Myocyte (in vitro differentiated cells): ENCODE data around the gene KIF4A. TPM values are rescaled to one million over a fixed set of nuclear protein-coding genes. Genes with fewer than 3 reads are reported as not detected.
"Not testable (repeated sequence)": the region's sequence is repeated elsewhere in the genome, so short reads cannot be mapped to it uniquely, and the experiment has no call there.

Source experiments
- DNase-seq: peaks from one replicate; pipeline ENCODE4 v3.0.0-alpha.2; 2012; ENCODE audit warnings: low read depth
- total RNA-seq: library from RNA; depleted of rRNA; stranded (reverse); fragments of >200 nt; gene quantifications from 2 replicates; pipeline ENCODE4 v1.2.3, GENCODE V29; 2014

The KIF4A gene
- total RNA-seq, 1 donor from 2014 or later: 0.27 TPM

DNA sequence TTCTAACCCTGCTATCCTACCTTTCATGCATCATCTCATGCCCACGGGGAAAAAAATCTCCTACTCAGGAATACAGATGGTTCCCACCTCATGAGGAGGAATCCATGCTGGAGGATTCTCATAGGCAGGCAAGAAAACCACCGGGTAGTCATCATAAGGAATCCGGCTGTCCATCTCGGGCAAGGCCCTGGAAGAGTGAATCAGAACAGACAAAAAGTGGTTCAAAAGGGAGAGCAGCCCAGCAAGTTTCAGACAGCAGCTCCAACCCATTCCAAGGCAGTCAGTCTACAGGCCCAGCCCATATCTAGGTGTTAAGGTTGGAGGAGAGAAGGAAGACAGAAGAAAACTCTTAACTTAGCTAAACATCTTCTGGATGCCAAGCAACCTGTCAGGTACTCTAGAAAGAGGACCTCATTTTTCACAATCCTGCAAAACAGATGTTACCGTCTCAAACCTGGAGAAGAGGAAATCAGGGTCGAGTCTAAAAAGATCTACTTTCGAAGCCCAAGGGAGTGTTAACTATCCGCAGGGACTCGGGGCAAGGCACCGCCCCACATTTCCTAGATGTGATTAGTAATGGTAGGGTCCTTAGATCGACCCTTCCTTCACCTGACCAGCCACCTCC is 624 bp upstream of the KIF4A start:
- no peak for DNase-seq

DNA sequence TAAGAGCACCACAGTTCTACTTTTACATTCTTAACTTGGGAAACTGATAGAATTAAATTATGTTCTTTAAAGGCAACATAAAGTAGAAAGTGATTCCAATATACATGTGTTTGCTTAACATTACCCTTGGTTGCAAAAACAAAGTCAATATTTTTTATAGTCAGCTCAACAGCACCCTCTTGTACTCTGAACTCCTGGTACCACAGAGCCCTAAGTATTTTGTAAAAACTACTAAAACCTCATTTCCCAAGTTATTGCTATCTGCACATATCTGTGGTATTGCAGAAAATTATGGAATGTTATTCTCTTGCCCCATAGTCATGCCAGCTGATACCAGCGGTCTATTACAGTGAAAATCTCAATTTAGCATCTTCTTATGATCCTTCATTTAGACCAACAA is 2.9 kb downstream of the KIF4A start:
- DNase-seq: peak; percentile 4

DNA sequence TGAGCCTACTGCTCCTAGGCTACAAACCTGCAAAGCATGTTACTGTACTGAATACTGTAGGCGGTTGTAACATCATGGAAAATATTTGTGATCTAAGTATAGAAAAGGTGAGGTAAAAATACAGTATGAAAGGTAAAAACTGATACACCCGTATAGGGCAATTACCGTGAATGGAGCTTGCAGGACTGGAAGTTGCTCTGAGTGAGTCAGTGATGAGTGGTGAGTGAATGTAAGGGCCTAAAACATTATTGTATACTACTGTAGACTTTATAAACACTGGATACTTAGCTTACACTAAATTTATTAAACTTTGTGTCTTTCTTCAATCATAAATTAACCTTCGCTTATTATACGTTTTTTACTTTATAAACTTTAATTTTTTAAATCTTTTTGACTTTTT is 3.7 kb downstream of the KIF4A start:
- no peak for DNase-seq

- peak; percentile 14 for DNase-seq
Measured at GRCh38 chrX:70301716-70302115, 11.8 kb downstream of the KIF4A start.

DNA sequence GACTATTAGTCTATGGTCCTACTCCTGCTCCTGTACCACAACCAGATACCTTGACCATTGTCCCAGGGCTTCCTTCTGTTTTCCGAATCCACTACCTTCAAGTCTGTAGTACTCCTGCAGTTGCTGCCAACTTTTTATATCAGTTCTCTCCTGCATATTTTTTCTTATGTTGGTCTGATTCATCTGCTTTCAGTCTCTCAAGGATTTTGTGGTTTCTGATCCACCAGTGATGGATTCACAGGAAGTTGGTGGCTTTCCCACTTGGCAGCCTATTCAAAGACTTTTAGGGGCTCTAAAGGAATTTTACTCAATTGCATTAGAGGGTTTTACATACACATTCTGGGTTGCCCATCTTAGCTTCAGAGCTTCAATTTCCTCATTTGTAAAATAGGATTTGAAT is 23.6 kb downstream of the KIF4A start:
- peak; percentile 9 for DNase-seq

GRCh38 chrX:70322784-70323183 is 32.9 kb downstream of the KIF4A start:
- DNase-seq: no peak

GRCh38 chrX:70323628-70324027 is 33.7 kb downstream of the KIF4A start:
- not testable (repeated sequence) for DNase-seq

DNA sequence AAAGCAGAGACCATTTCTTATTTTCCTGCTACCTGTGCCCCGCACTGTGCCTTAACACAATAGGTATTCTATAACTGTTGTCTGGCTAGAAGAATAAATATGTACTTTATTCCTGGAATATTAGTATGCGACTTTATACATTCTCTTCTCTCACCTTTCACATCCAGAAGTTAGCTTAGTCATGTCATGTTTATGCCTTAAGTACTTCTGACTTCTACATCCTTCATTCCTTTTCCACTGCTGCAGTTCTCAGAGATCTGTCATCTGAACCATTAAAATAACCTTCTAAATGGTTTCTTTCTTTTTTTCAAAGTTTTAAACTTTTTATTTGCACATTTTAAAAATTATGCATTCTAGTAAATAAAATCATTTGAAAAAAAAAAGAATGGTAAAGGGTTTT is 34.4 kb downstream of the KIF4A start:
- no peak for DNase-seq

GRCh38 chrX:70331161-70331560 is 41.3 kb downstream of the KIF4A start:
- no peak for DNase-seq

DNA sequence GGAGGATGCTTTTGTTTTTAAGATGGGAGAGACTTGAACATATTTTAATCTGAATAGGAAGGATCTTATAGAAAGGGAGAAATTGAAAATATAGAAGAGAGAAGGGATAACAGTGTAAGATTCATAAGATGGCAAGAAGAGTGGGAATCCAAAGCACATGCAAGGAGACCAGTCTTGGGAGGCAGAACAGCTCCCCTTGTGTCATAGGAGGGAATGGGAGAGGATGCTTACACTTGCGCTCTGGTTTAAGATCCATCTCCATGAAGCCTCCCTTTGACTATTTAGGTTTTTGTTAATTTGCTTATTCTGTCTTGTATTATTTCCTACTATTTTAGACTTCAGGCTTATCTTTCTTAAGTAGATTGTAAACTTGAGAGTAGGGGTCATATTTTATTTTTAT is 42.7 kb downstream of the KIF4A start:
- DNase-seq: no peak

GRCh38 chrX:70336767-70337166 is 46.9 kb downstream of the KIF4A start:
- DNase-seq: no peak

DNA sequence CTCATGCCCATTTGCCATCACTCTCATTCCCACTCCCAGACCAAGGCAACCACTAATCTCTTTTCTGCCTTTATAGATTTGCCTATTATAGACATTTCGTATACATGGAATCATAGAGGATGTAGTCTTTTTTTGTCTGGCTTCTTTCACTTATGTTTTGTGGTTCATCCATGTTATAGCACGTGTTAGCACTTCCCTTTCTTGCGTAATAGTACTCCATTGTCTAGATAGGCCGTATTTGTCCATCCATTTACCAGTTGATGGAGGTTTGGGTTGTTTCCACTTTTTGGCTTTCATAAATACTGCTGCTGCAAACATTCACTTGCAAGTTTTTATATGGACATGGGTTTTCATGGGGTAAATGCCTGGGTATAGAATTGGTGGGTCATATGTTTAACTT is 48.4 kb downstream of the KIF4A start:
- no peak for DNase-seq

DNA sequence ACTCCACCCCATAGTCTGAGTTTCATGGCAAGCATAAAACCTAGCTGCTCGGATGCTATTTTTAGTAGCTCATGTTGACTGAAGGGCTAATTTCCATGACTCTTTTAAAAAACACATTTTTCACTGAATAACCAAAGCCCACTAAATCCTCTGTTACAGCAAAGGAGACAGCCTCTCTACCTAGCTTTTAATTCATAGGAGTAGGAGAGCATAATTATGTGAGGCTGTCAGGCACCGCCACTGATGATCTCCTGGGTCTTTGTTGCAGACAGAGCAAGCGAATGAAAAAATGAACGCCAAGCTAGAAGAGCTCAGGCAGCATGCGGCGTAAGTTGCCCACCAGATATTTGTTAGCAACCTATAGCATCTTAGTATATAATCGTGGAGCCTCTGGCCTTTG is 53.5 kb downstream of the KIF4A start:
- DNase-seq: no peak

DNA sequence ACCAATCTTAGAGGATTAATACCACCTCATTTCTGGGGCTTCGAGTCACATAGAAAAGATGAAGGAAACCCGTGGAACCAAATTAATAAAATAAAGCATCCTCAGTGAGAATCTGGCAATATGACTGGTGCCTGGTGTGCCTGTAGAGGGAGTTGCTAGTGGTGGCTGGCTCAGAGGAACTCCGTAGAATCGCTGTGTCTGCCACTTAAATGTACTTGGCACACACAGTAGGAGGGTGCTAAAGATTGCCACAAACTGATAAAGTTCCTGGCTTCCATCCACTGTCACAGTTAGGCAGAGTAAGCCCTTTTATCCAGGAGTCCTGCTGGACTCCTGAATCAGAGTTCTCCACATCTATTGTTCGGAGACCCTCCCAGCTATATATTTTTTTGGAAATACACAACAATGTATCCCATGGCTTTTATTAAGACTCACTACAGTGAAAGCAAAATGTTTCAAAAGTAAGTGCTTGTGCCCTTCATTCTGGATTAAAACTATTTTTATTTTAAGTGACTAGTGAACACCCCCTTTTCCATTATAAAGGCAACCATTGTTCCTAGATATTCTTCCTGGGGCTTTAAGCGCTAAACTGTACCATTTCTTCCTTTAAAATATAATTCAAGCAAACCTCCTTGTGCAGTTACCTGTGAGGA is 56.6 kb downstream of the KIF4A start:
- DNase-seq: no peak

DNA sequence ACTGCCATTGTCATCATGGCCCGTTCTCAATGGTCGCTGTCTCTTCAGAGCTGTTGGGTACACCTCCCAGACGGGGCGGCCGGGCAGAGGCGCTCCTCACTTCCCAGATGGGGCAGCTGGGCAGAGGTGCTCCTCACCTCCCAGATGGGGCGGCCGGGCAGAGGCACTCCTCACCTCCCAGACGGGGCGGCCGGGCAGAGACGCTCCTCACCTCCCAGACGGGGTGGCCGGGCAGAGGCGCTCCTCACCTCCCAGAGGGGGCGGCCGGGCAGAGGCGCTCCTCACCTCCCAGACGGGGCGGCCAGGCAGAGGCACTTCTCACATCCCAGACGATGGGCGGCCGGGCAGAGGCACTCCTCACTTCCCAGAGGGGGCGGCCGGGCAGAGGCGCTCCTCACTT is 58.9 kb downstream of the KIF4A start:
- not testable (repeated sequence) for DNase-seq

GRCh38 chrX:70349367-70350125 is 59.6 kb downstream of the KIF4A start:
- DNase-seq: not testable (repeated sequence)

DNA sequence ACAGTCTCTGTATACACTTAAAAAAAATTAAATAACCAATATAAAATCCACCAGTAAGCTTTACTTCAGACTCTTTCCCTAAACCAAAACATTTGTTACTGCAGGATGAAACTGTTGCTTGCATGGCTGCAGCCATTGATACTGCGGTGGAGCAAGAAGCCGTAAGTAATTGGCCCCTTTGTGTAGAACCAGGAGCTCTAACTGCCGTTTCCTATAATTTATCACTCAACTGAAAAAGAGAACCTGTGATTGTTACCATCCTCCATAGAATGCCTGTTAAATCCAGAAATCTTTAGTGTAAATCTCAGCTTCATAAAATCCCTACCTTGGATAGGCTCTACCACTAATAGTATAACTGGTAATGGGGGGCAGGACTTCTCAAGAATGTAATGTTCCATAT is 62.6 kb downstream of the KIF4A start:
- no peak for DNase-seq

DNA sequence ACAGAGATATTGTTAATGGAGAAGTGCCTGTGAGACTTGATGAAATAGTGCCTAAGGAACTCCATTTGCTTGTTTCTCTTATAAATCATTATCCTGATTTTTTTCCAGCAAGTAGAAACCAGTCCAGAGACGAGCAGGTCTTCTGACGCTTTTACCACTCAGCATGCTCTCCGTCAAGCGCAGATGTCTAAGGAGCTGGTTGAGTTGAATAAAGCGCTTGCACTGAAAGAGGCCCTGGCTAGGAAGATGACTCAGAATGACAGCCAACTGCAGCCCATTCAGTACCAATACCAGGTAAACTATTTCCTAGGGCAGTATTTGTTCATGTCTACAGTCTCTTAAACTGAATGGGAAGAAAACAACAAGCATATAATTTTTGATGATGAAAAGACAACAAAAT is 63.6 kb downstream of the KIF4A start:
- no peak for DNase-seq

- no peak for DNase-seq
Measured at GRCh38 chrX:70354716-70355115, 64.8 kb downstream of the KIF4A start.

GRCh38 chrX:70359458-70359857 is 69.6 kb downstream of the KIF4A start:
- DNase-seq: no peak

GRCh38 chrX:70360366-70360765 is 70.5 kb downstream of the KIF4A start:
- DNase-seq: no peak

DNA sequence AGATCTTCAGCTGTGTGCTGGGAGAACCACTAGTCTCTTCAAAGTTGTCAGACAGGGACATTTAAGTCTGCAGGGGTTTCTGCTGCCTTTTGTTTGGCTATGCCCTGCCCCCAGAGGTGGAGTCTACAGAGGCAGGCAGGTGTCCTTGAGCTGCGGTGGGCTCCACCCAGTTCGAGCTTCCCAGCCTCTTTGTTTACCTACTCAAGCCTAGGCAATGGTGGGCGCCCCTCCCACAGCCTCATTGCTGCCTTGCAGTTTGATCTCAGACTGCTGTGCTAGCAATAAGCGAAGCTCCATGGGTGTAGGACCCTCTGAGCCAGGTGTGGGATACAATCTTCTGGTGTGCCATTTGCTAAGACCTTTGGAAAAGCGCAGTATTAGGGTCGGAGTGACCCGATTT is 78.8 kb downstream of the KIF4A start:
- not testable (repeated sequence) for DNase-seq

DNA sequence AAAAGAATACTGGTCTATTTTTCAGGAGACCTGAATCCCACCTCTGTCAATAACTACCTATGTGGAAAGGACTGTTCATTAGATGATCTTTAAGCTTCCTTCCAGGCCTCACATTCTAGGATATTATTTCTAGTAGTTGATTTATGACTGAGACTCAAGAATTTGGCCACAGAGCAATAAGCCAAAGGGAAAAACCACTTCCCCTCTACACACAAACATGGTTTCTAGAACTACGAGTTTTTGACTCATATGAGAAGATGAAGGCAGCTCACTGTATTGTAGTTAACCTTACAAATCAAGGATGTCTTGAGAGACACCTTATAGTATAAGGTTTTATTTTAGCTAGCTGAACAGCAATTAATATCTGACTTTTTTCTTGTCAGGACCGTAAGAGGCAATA is 96.3 kb downstream of the KIF4A start:
- no peak for DNase-seq
